RKO (cell line): ENCODE results near the gene KCNIP4.

ENCODE experiments used
- DNase-seq: peaks from one replicate; pipeline ENCODE4 v3.0.0-alpha.2; 2016; ENCODE audit warnings: low spot score

Gene KCNIP4

DNA sequence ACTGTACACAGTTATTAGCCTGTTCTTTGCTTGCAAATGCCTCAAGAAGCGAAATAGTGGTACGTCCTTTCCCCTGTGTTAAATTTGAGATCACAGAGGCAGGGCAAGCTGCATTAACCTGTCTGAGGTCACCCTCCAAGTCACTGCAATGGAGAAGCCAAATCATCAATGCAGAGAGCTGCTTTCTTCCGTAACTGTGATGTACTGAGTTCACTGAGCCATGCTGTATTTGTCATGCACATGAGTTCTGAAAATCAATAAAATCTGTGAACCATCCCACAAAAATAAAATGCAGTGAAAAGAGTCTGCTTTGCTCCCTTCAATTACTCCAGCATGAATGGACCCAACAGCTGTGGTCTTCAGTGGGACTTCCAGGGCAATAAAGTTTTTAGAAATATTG lies 393.5 kb downstream of the KCNIP4 start:
- DNase-seq, result no peak

DNA sequence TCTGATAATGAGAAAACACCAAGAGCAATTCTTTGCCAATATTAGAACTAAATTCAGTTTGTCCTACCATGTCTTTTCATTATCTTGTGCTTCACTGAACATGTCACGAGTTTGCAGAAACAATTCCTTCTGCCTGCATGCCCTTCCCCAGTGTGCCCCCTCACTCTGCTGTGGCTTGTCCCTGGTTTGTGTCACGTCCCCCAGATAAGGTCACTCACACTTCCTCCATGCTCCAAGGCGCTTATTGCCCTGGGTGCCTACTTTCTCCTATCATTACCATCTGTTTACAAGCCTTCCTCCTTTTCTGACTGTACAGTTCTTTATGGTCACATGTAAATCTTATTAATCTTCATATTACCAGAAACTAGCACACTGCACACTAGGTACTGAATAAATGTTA lies 394.1 kb downstream of the KCNIP4 start:
- no peak for DNase-seq

DNA sequence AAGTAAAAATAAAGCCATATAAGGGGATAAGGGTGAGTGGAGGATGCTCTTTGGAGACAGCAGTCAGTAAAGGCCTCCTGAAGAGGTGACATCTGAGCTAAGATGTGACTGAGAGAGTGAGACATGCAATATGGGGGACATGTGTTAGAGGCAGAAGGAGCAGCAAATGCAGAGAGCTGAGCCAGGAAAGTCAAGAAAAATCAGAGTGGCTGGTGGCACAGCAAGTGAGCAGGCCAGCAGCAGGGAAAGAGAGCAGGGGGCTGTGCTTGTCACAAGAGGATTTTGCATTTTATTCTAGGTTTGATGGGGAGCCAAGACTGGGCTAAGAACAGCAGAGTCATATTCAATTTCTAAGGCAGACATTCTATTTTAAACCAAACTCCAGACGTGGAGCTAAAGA lies 394.5 kb downstream of the KCNIP4 start:
- DNase-seq, result no peak

DNA sequence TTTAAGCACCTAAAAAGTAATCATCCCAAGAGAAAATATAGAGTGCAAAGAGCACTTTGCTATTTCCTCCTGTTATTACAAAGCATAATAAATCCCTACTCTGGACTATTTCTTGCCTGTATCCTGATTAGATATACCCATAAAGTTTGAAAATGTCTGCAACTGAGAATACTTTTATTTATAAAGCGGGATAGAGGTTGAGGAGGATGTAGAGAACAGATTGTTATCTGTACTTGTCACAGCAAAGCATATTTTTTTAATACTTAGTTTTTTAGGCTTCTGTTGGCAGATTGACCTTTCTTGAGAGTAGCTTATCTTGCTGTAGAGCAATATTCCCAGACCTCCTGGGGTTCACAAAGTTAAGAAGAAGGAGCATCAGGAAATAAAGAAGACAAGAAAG lies 396.1 kb downstream of the KCNIP4 start:
- DNase-seq, result no peak

DNA sequence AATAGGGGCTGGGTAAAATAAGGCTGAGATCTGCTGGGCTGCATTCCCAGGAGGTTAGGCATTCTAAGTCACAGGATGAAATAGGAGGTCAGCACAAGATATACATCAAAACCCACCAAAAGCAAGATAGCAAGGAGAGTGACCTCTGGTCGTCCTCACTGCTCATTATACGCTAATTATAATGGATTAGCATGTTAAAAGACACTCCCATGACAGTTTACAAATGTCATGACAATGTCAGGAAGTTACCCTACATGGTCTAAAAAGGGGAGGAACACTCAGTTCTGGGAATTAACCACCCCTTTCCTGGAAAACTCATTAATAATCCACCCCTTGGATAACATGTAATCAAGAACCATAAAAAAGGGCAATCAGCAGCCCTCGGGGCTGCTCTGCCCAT lies 403.6 kb downstream of the KCNIP4 start:
- no peak for DNase-seq

DNA sequence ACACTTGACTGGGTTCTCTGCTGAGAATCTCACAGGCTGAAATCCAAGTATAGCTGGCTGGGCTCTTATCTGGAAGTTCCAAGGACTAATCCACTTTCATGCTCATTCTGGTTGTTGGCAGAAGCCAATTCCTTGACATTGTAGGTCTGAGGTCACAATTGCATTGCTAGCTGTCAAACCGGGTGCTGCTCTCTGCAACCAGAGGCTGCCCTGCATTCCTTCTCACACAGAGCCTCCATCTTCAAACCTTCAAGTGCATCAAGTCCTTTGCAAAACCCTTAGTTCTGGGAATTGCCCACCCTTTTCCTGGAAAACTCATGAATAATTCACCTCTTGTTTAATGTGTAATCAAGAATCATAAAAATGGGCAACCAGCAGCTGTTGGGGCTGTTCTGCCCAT lies 404.2 kb downstream of the KCNIP4 start:
- DNase-seq, result no peak

DNA sequence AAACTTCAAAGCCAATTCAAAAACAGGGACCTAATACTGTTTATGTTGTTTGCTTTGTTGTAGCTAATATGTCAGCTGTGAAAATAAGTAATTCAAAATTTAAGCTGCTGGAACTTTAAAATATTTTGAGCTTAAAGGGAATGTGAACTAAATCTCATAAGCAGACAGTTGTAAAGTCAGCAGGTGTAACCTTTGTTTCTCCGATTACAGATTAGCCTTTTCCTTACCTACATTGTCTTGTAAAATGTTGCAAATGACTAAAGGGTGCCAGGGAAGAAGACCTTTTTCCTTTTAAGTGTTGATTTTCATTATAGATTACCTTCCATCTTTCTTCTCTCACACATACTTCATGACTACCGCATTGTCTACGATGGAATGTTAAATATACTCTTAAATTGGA lies 405.1 kb downstream of the KCNIP4 start:
- no peak for DNase-seq

DNA sequence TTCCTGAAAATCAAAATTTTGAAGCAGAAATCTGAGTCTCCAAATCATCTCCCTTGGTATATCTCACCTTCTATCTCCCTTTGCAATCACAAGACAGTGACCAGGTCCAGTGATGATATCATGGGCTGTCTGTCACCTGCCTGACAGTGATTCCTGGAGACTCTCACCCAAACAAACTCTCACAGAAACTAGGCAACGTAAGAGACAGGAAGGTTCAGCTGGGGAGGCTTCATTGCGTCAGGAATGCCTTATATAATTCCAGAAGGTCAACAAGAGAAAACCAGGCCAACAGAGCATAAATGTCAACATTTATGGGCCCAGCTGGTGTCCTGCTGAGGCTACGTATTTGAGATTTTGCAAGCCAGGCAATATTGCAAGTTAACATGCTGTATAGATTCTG lies 412.7 kb downstream of the KCNIP4 start:
- no peak for DNase-seq

DNA sequence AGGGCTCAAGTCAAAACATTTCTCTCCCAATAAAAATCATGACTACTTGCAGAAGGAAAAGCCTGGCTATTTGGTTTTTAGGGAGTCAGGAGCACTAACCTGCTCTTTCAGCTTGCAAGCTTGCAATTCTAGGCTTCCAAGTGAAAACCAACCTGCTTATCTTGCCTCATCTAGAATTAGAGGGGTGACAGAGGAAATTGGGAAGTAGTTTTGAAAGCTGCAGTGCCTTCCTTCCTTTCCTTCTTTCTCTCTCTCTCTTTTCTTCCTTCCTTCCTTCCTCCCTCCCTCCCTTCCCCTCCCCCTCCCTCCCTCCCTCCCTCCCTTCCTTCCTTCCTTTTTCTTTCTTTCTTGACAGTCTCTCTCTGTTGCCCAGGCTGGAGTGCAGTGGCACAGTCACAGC lies 417.5 kb downstream of the KCNIP4 start:
- no peak for DNase-seq

DNA sequence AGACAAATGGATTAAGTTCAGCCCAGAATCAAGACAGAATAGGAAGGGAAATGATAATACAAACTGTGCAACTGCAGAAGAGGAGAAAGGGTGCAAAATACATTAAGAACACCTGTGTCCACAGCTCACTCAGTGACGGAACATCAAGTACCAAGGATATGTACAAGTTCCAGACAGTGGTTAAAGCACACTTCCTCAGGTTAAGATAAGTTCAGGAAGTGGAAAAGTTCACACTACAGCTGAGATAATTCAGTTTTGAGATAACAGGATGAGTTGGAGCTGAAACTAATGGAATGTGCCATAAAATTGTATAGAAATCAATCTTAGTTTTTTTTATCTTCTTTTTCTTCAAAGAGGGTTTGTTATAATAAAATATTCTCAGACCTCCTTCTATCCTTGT lies 419.4 kb downstream of the KCNIP4 start:
- DNase-seq, result no peak

DNA sequence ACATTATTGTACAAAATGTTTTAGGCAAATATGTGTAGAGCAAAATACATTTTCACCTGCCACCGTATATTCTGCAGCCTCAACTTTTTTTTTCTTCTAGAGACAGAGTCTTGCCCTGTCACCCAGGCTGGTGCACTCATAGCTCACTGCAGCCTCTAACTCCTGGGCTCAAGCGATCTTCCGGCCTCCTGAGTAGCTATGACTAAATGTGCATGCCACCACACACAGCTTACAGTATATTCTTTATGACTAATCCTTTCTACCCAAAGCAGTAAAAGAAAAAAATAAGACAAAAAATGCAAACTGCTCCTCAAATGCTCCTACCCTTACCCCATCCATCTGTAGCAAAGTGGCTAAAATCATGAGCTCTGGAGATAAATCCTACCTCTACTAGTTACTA lies 426.3 kb downstream of the KCNIP4 start:
- DNase-seq, result peak; percentile 41

DNA sequence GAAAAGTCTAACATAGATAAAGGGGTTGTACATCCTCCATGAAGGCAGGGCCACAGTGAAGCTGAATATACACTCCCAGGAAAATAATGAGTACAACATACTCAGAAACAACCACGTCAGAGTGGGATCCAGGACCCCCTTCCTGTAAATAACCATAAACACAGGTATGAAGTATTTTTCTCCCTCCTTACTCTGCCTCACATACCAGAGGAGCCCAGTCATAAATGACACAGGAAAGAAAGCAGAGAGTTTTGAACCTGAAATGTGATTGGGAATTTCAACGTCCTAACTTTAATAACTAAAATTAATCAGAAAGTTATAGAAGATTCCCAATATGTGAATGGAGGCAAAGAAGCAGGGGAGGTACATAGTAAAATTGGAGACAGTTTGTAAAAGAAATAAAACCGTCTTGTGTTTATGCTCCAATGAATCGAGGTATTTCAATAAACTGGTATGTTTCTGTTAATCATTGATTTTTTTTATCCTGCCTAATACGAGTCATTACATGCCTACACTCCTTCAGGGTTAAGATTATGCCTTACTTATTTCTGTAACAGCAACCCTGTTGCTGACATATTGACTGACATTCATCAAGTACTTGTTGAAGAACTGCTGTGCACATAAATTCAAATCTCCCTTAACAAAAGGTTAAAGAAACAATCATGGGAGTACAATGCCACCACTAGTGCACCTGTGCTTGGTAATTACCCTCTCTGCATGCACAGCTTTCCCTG lies 431.3 kb downstream of the KCNIP4 start:
- DNase-seq, result no peak

DNA sequence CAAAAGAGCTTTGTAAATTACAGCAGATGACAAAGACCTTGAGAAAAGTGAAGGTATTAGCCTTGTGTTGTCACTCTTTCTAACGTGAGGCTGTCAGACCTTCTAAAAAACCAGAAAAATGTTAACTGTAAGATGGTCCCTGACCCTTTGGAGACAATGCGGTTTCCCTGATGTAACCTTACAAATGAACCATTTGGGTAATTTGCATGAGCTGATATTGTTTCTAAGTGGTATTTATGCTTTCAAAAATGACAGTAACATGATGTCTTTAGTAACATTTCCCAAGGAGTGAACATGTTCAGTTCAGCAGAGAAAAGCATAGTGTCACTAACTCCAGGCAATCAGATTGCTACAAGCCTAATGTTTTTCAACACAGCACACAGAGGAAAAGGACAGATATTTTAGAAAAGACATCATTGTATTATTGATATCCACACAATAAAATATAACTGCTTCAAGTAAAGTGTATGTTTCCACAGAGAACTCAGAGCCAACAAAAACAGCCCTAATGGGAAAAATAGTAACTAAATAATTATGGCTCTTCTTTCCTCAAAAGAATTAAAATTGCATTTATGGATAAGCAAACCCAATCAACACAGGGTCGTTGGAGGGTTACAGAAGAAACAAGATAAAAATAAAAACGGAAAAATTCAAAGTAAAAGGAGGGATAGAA lies 434.4 kb downstream of the KCNIP4 start:
- DNase-seq, result no peak

DNA sequence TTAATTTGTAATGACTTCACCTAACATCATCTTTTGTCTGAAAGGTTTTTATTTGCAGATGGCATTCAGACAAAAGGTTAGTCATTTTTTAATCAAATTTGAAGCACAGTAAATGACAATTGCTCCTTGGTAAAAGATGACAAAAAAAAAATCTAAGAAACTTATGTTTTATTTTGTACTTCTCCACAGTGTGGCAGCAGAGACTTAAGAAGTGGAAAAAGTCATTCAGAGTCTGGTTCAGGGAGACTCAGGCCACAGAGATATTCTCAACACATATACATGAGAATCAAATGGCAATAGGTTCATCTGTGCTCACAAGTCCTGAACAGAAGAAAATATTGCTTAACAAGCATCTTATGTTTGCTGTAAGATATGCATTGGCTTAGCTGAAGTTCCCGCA lies 436.2 kb downstream of the KCNIP4 start:
- DNase-seq, result peak; percentile 66

DNA sequence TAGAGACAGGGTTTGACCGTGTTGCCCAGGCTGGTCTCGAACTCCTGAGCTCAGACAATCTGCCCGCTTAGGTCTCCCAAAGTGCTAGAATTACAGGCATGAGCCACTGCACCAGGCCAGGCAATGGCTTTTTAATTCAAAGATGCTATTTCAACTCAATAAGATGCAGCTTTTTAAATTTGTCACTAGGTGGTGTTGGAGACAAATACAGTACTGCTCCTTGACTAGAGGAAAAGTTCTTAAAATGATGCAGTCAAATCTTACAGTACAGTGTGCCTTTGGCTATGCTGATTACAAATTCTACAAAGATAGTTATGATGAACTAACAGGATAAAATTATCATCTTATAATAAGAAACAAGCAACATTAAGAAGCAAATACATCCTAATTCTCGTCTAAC lies 441.1 kb downstream of the KCNIP4 start:
- peak; percentile 73 for DNase-seq

DNA sequence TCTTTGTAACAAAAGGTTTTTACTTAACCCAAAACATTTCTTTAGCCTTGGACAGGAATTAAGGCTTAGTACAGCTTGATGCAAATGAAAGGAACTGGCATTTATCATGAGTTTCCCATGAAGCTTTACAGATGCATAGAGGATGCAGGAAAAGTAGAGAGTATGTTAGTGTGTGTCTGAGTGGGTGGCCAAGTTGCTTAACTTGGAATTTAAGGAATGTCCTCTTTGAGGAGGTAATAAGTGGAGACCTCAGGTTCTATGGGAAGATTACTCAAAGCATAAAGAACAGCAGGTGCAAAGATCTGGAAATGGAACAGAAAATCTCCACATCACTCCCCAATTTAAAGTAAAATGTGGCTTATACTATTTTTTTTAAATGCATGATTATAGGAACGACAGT lies 457.9 kb downstream of the KCNIP4 start:
- DNase-seq, result no peak

DNA sequence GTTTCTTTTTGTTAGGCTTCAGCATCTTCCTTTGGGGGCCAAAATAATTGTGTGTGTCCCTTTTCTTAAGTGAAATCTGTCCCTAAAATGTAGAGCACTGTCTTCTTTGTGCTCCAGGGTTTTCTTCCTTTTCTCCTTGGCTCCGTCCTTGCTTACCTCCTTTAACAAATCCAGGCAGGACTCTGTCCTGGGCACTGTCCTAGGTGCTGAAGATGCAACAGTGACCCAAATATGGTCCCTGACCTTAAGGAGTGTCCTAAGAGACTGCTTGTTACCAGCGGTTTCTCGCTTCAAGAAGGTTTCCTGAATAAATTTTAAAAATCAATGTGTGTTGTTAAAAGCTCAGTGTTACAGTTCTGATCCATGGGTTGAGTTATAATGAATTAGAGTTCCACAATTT lies 471.8 kb downstream of the KCNIP4 start:
- DNase-seq, result peak; percentile 30

DNA sequence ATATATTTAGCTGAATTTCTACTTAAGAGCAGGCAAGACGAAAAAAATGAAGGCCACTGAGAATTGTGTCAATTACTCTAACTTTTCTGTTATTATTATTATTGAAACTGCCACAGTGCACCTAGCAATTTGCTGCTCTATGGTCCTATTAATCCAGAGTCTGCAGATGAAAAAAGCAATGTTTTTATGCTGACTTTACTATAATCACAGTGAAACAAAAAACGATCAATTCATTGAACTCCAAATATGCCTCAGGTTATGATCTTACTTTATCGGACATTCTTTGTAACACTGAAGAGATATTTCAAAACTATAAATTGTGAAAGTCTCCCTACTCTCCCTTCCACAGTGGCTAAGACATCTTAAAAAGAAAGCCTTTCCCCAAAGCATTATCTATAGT lies 474.4 kb downstream of the KCNIP4 start:
- DNase-seq, result no peak

DNA sequence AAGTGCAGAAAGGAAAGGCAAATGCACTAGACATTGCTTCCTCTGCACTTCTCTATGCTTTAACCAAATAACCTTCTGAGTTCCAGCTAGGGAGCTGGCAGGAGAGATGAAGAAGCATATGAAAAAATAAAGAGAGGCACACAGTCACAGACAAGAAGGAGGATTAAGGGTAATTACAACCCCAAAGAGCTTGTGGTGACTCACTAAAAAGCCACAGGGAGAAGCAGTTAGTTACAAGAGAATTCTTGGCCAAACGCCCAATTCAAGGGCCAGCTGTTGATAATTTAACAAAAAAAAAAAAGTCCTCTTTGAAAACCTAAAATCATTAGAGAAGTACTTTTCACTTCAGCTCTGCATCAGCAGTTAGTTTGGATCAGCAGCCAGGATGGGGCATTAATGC lies 478.0 kb downstream of the KCNIP4 start:
- peak; percentile 40 for DNase-seq

DNA sequence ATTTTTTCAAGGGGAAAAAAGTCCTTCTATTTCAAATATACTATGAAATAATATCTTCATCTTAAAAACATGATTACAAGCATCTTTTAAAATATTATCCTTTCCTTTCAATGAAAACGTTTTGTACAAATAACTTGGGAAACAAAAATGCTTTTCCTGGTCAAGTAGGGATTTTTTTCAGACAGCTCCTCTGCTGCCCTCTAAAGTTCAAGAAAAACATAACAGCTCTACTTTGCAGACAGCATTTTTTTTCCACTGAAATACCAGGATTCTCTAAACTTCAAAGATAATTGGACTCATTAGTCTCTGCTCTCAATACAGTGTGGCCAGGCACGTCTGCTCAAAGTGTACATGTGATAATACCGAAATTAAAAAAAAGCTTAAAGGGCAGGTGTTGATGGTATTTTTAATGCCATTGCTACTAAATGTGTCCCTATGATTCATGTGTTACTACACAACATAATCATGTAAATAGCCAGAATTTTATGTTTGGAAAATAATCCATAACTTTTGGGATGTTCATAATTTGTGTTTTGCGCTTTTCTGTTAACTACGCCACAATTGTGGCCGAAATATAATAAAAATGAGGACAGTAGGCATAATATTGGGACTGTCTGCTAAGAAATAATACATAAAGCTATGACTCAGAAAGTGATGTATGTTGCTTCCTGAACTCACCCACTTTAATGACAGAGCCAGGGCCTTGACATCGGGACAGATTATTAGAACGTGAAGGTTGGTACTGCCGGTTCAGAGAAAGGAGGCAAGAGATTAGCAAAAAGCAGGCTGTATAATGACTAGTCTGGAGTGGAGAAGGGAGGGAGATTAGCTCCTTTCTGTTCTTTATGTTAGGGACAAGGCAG lies 478.9 kb downstream of the KCNIP4 start:
- DNase-seq, result peak; percentile 43

DNA sequence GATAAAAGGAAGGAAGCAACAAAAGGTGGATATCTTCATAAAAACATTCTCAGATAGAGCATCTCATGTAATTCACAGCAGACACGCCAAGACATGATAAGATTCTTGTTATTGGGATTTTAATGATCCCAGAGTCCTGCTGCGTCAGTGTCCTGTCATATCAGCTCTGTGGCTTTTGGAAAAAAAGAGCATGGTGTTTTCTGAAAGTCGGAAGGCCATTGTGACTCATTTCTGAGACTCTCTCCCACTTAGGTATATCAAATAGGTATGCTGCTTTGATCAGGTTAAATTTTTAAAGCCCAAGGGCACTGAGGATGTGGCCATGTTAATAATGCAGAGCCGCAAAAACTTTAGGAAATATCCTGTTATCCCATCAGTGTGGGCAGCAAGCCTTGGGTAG lies 481.0 kb downstream of the KCNIP4 start:
- no peak for DNase-seq

DNA sequence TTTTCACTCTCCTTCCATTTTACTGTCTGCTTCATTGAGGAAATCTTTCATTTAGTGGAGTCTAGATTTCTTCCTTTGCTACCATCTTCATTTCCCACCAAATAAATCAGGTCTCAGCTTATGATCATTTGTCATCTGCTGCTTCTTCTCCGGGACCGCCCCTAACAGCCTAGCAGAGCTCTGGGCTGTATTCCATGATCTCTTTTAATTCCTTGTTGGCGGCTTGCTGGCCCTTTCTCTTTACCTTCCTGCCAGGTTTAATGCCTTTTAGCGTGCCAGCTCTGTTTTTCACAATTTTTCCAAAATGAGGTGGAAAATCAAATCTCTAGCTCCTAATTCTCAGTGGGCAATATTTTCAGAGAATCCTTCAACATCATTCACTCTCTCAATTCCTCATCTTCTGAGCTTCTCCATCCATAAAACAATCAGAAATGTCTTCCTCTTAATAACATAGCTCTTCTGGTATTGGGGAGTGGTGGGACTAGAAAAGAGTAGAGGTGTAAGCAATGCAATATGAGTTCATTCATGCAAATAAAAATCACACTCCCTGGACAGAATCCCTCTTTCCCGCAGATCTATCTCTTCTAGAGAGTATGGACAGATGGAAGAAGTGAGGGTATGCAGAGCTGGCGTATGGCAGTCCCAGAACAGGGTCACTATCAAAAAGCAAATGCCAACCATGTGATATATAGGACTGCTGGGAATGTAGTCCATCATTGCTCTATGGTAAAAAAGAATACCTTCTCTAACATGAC lies 491.3 kb downstream of the KCNIP4 start:
- no peak for DNase-seq
